PC-9 (cell line): ENCODE measurements around the gene SUPV3L1. TPM values are rescaled to one million over a fixed set of nuclear protein-coding genes. Genes with fewer than 3 reads are reported as not detected.
A peak's percentile ranks its signal among the peaks of the same experiment; 100 is the strongest.

Source experiments
- BruUV-seq: library from RNA; stranded (reverse); fragments of 400-500 nt; replicated peaks from 2 replicates; lab custom pipeline; 2021; lab: Mats Ljungman, UMichigan
- CTCF ChIA-PET: fragments of 300-600 bp; sonication (Branson Sonifier 250); formaldehyde crosslinking; loops from one replicate; lab custom pipeline; 2022; ENCODE audit warnings: antibody characterized with exemption; lab: Charles Lee
- POLR2A ChIA-PET: fragments of 300-600 bp; sonication (Branson Sonifier 250); formaldehyde crosslinking; loops from one replicate; lab custom pipeline; 2022; ENCODE audit warnings: antibody characterized with exemption; ENCODE audit not compliant: unreplicated experiment; lab: Charles Lee
- DNase-seq, 2 experiments: peaks; one replicate each; pipeline versions ENCODE4 v3.0.0 to v3.0.0-alpha.2; 2015 to 2022; ENCODE audit warnings: mixed read lengths in 1 of 2
- H2AFZ ChIP-seq: fragments of 200-600 bp; sonication (generic); 2 replicates; pipeline ENCODE4 v1.8.1; 2017; ENCODE audit warnings: antibody characterized with exemption
- H3F3A ChIP-seq: fragments of 200-600 bp; sonication (generic); 2 replicates; pipeline ENCODE4 v1.8.1; 2017; ENCODE audit warnings: antibody characterized with exemption, mild to moderate bottlenecking, low read depth; ENCODE audit not compliant: insufficient read depth
- H3K27ac ChIP-seq: fragments of 200-600 bp; sonication (generic); 2 replicates; pipeline ENCODE4 v1.6.1; 2016; ENCODE audit warnings: mixed run types
- H3K27me3 ChIP-seq: fragments of 200-600 bp; sonication (generic); 2 replicates; pipeline ENCODE4 v1.6.1; 2016; ENCODE audit warnings: low read depth, mixed run types; ENCODE audit not compliant: insufficient read depth
- H3K36me3 ChIP-seq: fragments of 200-600 bp; sonication (generic); 2 replicates; pipeline ENCODE4 v1.6.1; 2016; ENCODE audit warnings: low read depth, mixed run types
- H3K4me1 ChIP-seq: fragments of 200-600 bp; sonication (generic); replicated peaks from 2 replicates; pipeline ENCODE4 v1.6.1; 2016; ENCODE audit warnings: mixed run types; ENCODE audit not compliant: insufficient read depth
- H3K4me2 ChIP-seq: fragments of 200-600 bp; sonication (generic); 2 replicates; pipeline ENCODE4 v1.6.1; 2017; ENCODE audit warnings: mixed run types
- H3K4me3 ChIP-seq: fragments of 200-600 bp; sonication (generic); 2 replicates; pipeline ENCODE4 v1.6.1; 2016; ENCODE audit warnings: mixed run types
- H3K79me2 ChIP-seq: fragments of 200-600 bp; sonication (generic); 2 replicates; pipeline ENCODE4 v1.6.1; 2017; ENCODE audit warnings: low read depth, mixed run types
- H3K9me2 ChIP-seq: fragments of 200-600 bp; sonication (generic); 2 replicates; pipeline ENCODE4 v1.8.1; 2017; ENCODE audit warnings: mild to moderate bottlenecking; ENCODE audit not compliant: insufficient read depth
- H3K9me3 ChIP-seq: fragments of 200-600 bp; sonication (generic); 2 replicates; pipeline ENCODE4 v1.8.1; 2016; ENCODE audit warnings: low read depth; ENCODE audit not compliant: insufficient read depth
- H4K20me1 ChIP-seq: fragments of 200-600 bp; sonication (generic); 2 replicates; pipeline ENCODE4 v1.8.1; 2017; ENCODE audit not compliant: insufficient read depth
- EZH2 ChIP-seq: fragments of 200-600 bp; sonication (generic); IDR thresholded peaks from 2 replicates; pipeline ENCODE4 v1.8.0; 2017; ENCODE audit warnings: antibody characterized with exemption, low read depth
- intact Hi-C: fragments of 100-400 bp; cut with micrococcal nuclease; formaldehyde crosslinking; loops from one replicate; pipeline ENCODE4 v1.10.0; 2022; ENCODE audit not compliant: unreplicated experiment
- total RNA-seq: library from RNA; stranded (reverse); gene quantifications from 2 replicates; pipeline ENCODE4 v1.2.3, GENCODE V29; 2021
- TF ChIP-seq, protein P1 (sequence below): fragments of 200-600 bp; sonication (generic); conservative IDR thresholded peaks from 2 replicates; pipeline ENCODE4 v1.6.1; 2017; ENCODE audit warnings: mixed run types, antibody characterized with exemption, mild to moderate bottlenecking, moderate library complexity

SUPV3L1 gene
- total RNA-seq, 1 experiment from 2014 or later: 55.7 TPM

DNA sequence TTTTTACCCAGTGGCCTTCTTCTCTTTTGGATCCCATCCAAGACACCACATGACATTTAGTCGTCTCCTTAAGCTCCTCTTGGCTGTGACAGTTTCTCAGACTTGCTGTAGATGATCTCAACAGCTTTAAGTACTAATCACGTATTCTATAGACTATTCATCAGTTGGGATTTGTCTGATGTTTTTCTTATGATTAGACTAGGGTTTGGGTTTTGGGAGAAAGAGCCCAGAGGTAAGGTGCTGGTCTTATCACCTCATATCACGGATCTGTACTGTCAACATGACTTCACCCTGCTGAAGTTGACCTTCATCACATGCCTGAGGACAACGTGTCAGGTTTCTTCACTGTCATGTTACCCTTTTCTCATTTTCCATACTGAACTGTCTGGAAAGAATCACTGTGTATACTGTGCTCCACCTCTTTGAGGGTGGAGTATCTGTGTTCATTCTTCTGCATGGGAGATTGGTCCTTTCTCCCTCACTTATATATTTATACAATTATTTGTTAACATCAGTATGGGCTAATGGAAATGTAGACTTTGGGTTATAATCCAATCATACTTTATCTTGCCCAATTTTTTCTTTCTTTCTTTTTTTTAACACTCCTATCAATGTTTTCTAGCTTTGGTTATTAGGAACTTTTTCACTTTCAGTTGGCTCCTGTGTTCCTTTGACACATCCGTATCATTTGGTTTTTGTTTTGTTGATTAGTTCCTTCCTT lies 33.7 kb downstream of the SUPV3L1 start:
- peaks cover 26% of the 10 kb centered on the region for H3F3A ChIP-seq
- ChIA-PET CTCF (no interaction called here), POLR2A (interaction anchor here (0.7 kb wide), 2 partner anchors 22 to 182 kb away, joined by 3 to 10 read pairs; no protein-coding TSS in a partner anchor)
- intact Hi-C loops: no loop called here
- TF ChIP-seq, protein P1, sequence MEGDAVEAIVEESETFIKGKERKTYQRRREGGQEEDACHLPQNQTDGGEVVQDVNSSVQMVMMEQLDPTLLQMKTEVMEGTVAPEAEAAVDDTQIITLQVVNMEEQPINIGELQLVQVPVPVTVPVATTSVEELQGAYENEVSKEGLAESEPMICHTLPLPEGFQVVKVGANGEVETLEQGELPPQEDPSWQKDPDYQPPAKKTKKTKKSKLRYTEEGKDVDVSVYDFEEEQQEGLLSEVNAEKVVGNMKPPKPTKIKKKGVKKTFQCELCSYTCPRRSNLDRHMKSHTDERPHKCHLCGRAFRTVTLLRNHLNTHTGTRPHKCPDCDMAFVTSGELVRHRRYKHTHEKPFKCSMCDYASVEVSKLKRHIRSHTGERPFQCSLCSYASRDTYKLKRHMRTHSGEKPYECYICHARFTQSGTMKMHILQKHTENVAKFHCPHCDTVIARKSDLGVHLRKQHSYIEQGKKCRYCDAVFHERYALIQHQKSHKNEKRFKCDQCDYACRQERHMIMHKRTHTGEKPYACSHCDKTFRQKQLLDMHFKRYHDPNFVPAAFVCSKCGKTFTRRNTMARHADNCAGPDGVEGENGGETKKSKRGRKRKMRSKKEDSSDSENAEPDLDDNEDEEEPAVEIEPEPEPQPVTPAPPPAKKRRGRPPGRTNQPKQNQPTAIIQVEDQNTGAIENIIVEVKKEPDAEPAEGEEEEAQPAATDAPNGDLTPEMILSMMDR: no peak
- TF ChIP-seq EZH2: no peak
- DNase-seq: no peak
- no peak overlapping the region for H3K27ac ChIP-seq
- no peaks in the 10 kb centered on the region for H3K27me3 ChIP-seq
- no TSS peak for BruUV-seq
- H3K4me1 ChIP-seq: peaks cover 24% of the 10 kb centered on the region
- peaks cover 14% of the 10 kb centered on the region; the same call in 1 of the 2 replicates for H3K36me3 ChIP-seq
- no peaks in the 10 kb centered on the region for H3K9me3 ChIP-seq
- no peaks in the 10 kb centered on the region for H4K20me1 ChIP-seq
- H3K4me3 ChIP-seq: no peak overlapping the region
- H3K9me2 ChIP-seq: no peaks in the 10 kb centered on the region
- H3K79me2 ChIP-seq: 0 out of 2 replicates have a peak, but pooled peaks cover 3% of the 10 kb centered on the region
- H2AFZ ChIP-seq: no peak overlapping the region
- no peak overlapping the region for H3K4me2 ChIP-seq

DNA sequence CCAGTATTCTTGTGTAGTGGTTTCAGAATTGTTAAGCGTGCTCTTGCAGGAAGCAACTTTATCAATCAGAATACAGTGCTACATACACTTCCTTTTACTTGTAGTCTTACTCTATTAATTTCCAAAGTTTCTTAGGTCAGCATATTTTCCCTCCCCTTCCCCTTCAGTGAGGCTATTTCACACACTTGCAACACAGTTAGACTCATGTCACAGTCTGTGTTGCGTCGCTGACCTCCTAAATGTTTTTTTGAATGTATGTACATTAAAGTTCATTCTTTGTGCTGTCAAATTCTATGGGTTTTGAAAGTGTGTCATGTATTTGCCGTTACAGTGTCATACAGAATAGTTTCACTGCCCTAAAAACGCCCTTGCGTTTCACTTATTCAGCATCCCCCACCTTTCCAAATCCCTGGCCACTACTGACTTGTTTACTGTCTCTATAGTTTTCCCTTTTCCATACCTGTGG lies 34.7 kb downstream of the SUPV3L1 start:
- no peak overlapping the region for H3K4me3 ChIP-seq
- H3K79me2 ChIP-seq: 0 out of 2 replicates have a peak, but pooled peaks cover 3% of the 10 kb centered on the region
- CTCF ChIA-PET: no interaction called here
- peaks cover 14% of the 10 kb centered on the region; the same call in 1 of the 2 replicates for H3K36me3 ChIP-seq
- H3F3A ChIP-seq: peaks cover 21% of the 10 kb centered on the region
- DNase-seq: no peak
- H3K9me3 ChIP-seq: no peaks in the 10 kb centered on the region
- H3K4me2 ChIP-seq: no peak overlapping the region
- H3K4me1 ChIP-seq: peaks cover 29% of the 10 kb centered on the region
- H2AFZ ChIP-seq: no peak overlapping the region
- no TSS peak for BruUV-seq
- POLR2A ChIA-PET: no interaction called here
- H4K20me1 ChIP-seq: no peaks in the 10 kb centered on the region
- no peaks in the 10 kb centered on the region for H3K27me3 ChIP-seq
- no peak overlapping the region for H3K27ac ChIP-seq
- H3K9me2 ChIP-seq: no peaks in the 10 kb centered on the region
- intact Hi-C loops: no loop called here
- TF ChIP-seq, protein P1: no peak
- no peak for TF ChIP-seq EZH2

DNA sequence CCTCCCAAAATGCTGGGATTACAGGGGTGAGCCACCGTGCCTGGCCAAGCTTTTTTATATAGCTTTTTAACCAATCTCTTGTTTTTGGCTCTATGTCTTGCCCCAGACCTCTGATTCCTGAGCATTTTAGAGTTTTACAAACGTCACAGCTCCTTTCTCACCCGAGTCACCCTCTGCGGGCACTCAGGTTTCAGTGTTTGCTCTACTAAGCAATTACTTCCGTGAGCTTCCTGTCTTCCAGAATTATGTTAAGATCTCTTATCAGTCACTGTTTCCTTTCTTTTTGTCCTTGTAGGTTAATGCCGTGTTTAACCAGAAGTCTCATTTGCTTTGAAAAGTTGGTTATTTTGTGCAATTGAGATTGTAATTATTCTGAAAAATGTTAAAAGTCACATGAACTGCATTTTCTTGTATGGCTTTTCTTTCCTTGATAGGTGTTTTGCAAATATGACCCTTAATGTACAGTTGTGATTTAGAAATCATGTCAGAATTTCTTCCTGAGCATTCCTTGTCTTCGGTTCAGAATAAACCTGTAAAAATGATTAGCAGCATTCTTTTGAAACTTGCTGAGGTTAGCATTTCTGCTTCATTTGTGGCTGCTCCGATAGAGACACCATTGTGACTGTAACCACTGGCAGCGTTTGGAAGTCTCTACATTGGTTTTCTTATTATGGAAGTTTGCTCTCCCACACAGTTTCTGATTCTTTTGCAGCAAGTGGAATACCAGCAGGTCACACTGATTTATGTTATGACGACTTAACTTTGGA lies 35.6 kb downstream of the SUPV3L1 start:
- peaks cover 22% of the 10 kb centered on the region for H3F3A ChIP-seq
- H3K4me1 ChIP-seq: peaks cover 29% of the 10 kb centered on the region
- no peaks in the 10 kb centered on the region for H3K9me2 ChIP-seq
- H2AFZ ChIP-seq: no peak overlapping the region
- no peak overlapping the region for H3K4me3 ChIP-seq
- no peak overlapping the region for H3K4me2 ChIP-seq
- TF ChIP-seq, protein P1: no peak
- no peak for TF ChIP-seq EZH2
- H3K9me3 ChIP-seq: no peaks in the 10 kb centered on the region
- no peaks in the 10 kb centered on the region for H4K20me1 ChIP-seq
- CTCF ChIA-PET: no interaction called here
- POLR2A ChIA-PET: interaction anchor here (0.6 kb wide), 1 partner anchor 117 kb away, joined by 4 read pairs; no protein-coding TSS in a partner anchor
- intact Hi-C loops: loop anchor here (2.0 kb wide), 1 partner anchor 17 kb away; no protein-coding TSS in a partner anchor
- H3K27ac ChIP-seq: peak overlapping the region; percentile 9; the same call in 1 of the 2 replicates
- DNase-seq: no peak
- BruUV-seq: no TSS peak
- 0 out of 2 replicates have a peak, but pooled peaks cover 3% of the 10 kb centered on the region for H3K79me2 ChIP-seq
- H3K27me3 ChIP-seq: no peaks in the 10 kb centered on the region
- H3K36me3 ChIP-seq: peaks cover 14% of the 10 kb centered on the region; the same call in 1 of the 2 replicates
